HG03280 (cell line): ENCODE measurements around the gene MAP2K2.
"Not testable (repeated sequence)": the region's sequence is repeated elsewhere in the genome, so short reads cannot be mapped to it uniquely, and the experiment has no call there.

ENCODE experiments used
- ATAC-seq: cut with Tn5 transposase; IDR thresholded peaks from one replicate; pipeline ENCODE4 v1.9.1; 2021; ENCODE audit warnings: mild to moderate bottlenecking, moderate library complexity; ENCODE audit not compliant: unreplicated experiment

Gene MAP2K2

GRCh38 chr19:4134351-4134750 is 10.4 kb upstream of the MAP2K2 start:
- ATAC-seq = no peak

- no peak for ATAC-seq
Measured at GRCh38 chr19:4130744-4131438, 7.0 kb upstream of the MAP2K2 start.

- not testable (repeated sequence) for ATAC-seq
Measured at GRCh38 chr19:4129050-4129449, 5.1 kb upstream of the MAP2K2 start.

GRCh38 chr19:4127322-4127721 is 3.4 kb upstream of the MAP2K2 start:
- not testable (repeated sequence) for ATAC-seq

GRCh38 chr19:4124638-4125037 is 716 bp upstream of the MAP2K2 start:
- ATAC-seq = no peak

GRCh38 chr19:4122480-4122879 is 1.4 kb downstream of the MAP2K2 start:
- no peak for ATAC-seq

- no peak for ATAC-seq
Measured at GRCh38 chr19:4121815-4122214, 2.1 kb downstream of the MAP2K2 start.

- no peak for ATAC-seq
Measured at GRCh38 chr19:4121273-4121612, 2.7 kb downstream of the MAP2K2 start.

GRCh38 chr19:4120559-4121272 is 3.2 kb downstream of the MAP2K2 start:
- no peak for ATAC-seq

GRCh38 chr19:4119763-4120162 is 4.2 kb downstream of the MAP2K2 start:
- no peak for ATAC-seq

- ATAC-seq = no peak
Measured at GRCh38 chr19:4115818-4116385, 8.0 kb downstream of the MAP2K2 start.

GRCh38 chr19:4115050-4115817 is 8.7 kb downstream of the MAP2K2 start:
- ATAC-seq = peak; percentile 79

- no peak for ATAC-seq
Measured at GRCh38 chr19:4114181-4114580, 9.7 kb downstream of the MAP2K2 start.

- ATAC-seq = no peak
Measured at GRCh38 chr19:4113398-4114088, 10.4 kb downstream of the MAP2K2 start.

GRCh38 chr19:4112367-4112766 is 11.6 kb downstream of the MAP2K2 start:
- ATAC-seq = no peak

- no peak for ATAC-seq
Measured at GRCh38 chr19:4109626-4109945, 14.3 kb downstream of the MAP2K2 start.

GRCh38 chr19:4108767-4109625 is 14.9 kb downstream of the MAP2K2 start:
- no peak for ATAC-seq

- ATAC-seq = no peak
Measured at GRCh38 chr19:4103080-4103433, 20.9 kb downstream of the MAP2K2 start.

- ATAC-seq = no peak
Measured at GRCh38 chr19:4102339-4103079, 21.4 kb downstream of the MAP2K2 start.

- ATAC-seq = no peak
Measured at GRCh38 chr19:4101496-4101770, 22.5 kb downstream of the MAP2K2 start.
